GM23338 (cell line): ENCODE results near the gene NTN3. TPM values are rescaled to one million over a fixed set of nuclear protein-coding genes. Genes with fewer than 3 reads are reported as not detected.

Source experiments
- ATAC-seq: fragments of 200-7000 bp; cut with Tn5 transposase; 3 replicates; pipeline ENCODE4 v1.9.1; 2020
- DNase-seq: peaks from one replicate; pipeline ENCODE4 v3.0.0-alpha.2; 2015; ENCODE audit warnings: low spot score
- H2AFZ ChIP-seq: fragments of 200-600 bp; sonication (generic); 2 replicates; pipeline ENCODE4 v1.8.0; 2016; ENCODE audit warnings: antibody characterized with exemption, mild to moderate bottlenecking, moderate library complexity
- H3F3A ChIP-seq: fragments of 200-600 bp; sonication (generic); replicated peaks from 2 replicates; pipeline ENCODE4 v1.8.0; 2017; ENCODE audit warnings: antibody characterized with exemption, mixed run types, low read depth
- H3K27ac ChIP-seq: fragments of 200-600 bp; sonication (generic); 2 replicates; pipeline ENCODE4 v1.6.1; 2016; ENCODE audit warnings: low read depth
- H3K27me3 ChIP-seq: fragments of 200-600 bp; sonication (generic); 2 replicates; pipeline ENCODE4 v1.8.0; 2016; ENCODE audit warnings: mild to moderate bottlenecking, mixed run types, moderate library complexity; ENCODE audit not compliant: insufficient read depth
- H3K36me3 ChIP-seq: fragments of 200-600 bp; sonication (generic); 2 replicates; pipeline ENCODE4 v1.8.0; 2016; ENCODE audit warnings: mild to moderate bottlenecking; ENCODE audit not compliant: insufficient read depth
- H3K4me1 ChIP-seq: fragments of 200-600 bp; sonication (generic); 2 replicates; pipeline ENCODE4 v1.8.0; 2016; ENCODE audit warnings: mild to moderate bottlenecking, moderate library complexity; ENCODE audit not compliant: insufficient read depth
- H3K4me2 ChIP-seq: fragments of 200-600 bp; sonication (generic); 2 replicates; pipeline ENCODE4 v1.7.1; 2017; ENCODE audit warnings: mixed run types
- H3K4me3 ChIP-seq: fragments of 200-600 bp; sonication (generic); 2 replicates; pipeline ENCODE4 v1.6.1; 2016; ENCODE audit warnings: mixed run types
- H3K79me2 ChIP-seq: fragments of 200-600 bp; sonication (generic); replicated peaks from 2 replicates; pipeline ENCODE4 v1.8.0; 2017; ENCODE audit warnings: mild to moderate bottlenecking; ENCODE audit not compliant: insufficient read depth
- H3K9me2 ChIP-seq: fragments of 200-600 bp; sonication (generic); 2 replicates; pipeline ENCODE4 v1.8.0; 2017; ENCODE audit not compliant: insufficient read depth
- H4K20me1 ChIP-seq: fragments of 200-600 bp; sonication (generic); replicated peaks from 2 replicates; pipeline ENCODE4 v1.8.0; 2017; ENCODE audit warnings: mild to moderate bottlenecking; ENCODE audit not compliant: insufficient read depth
- H3K27ac Mint-ChIP-seq: 2 replicates; pipeline ENCODE4 v1.8.0; 2020; ENCODE audit warnings: inconsistent platforms, mild to moderate bottlenecking, moderate library complexity, mixed read lengths
- H3K27me3 Mint-ChIP-seq: 3 replicates; pipeline ENCODE4 v1.8.0; 2022; ENCODE audit warnings: low read depth, mild to moderate bottlenecking, moderate library complexity, mixed read lengths, inconsistent platforms; ENCODE audit not compliant: insufficient read depth, poor library complexity
- H3K36me3 Mint-ChIP-seq: 3 replicates; pipeline ENCODE4 v1.8.0; 2021; ENCODE audit warnings: low read depth, mild to moderate bottlenecking, inconsistent platforms, moderate library complexity, mixed read lengths
- H3K4me1 Mint-ChIP-seq: 3 replicates; pipeline ENCODE4 v1.8.0; 2020; ENCODE audit warnings: mild to moderate bottlenecking, inconsistent platforms, mixed read lengths
- H3K4me3 Mint-ChIP-seq: 3 replicates; pipeline ENCODE4 v1.8.0; 2021; ENCODE audit warnings: moderate library complexity, mild to moderate bottlenecking, inconsistent platforms, mixed read lengths
- H3K9me3 Mint-ChIP-seq: 3 replicates; pipeline ENCODE4 v1.8.0; 2020; ENCODE audit warnings: moderate library complexity, mild to moderate bottlenecking, inconsistent platforms, mixed read lengths
- CREB1 ChIP-seq: fragments of 250-450 bp; sonication (Bioruptor Pico); IDR thresholded peaks from 2 replicates; pipeline ENCODE4 v1.5.0; 2020; ENCODE audit warnings: low read depth, mild to moderate bottlenecking, moderate library complexity
- JUNB ChIP-seq: IDR thresholded peaks from one replicate; pipeline ENCODE4 v1.6.1; 2016; ENCODE audit warnings: antibody characterized with exemption; ENCODE audit not compliant: unreplicated experiment
- NANOG ChIP-seq: IDR thresholded peaks from 2 replicates; pipeline ENCODE4 v1.6.1; 2016; ENCODE audit warnings: antibody characterized with exemption, borderline replicate concordance
- STAT1 ChIP-seq: IDR thresholded peaks from one replicate; pipeline ENCODE4 v1.6.1; 2016; ENCODE audit warnings: antibody characterized with exemption; ENCODE audit not compliant: unreplicated experiment
- ZNF114 ChIP-seq: fragments of 250-450 bp; sonication (Bioruptor Pico); IDR thresholded peaks from 2 replicates; pipeline ENCODE4 v1.5.0; 2020; ENCODE audit warnings: mild to moderate bottlenecking, moderate library complexity
- polyA plus RNA-seq: library from polyadenylated mRNA; unstranded; fragments of >200 nt; fragmentation: Nextera tagmentation; extraction: Ambion mirVana; gene quantifications from 2 replicates; pipeline ENCODE4 v1.2.1, GENCODE V29; 2016
- total RNA-seq: library from RNA; depleted of rRNA; stranded (reverse); fragments of >200 nt; shearing (Covaris generic); gene quantifications from 2 replicates; pipeline ENCODE4 v1.2.3, GENCODE V29; 2014
- TF ChIP-seq, protein P1 (sequence below): IDR thresholded peaks from 2 replicates; pipeline ENCODE4 v1.6.1; 2016; ENCODE audit warnings: antibody characterized with exemption
- TF ChIP-seq, protein P2 (sequence below): fragments of 250-450 bp; sonication (Bioruptor Pico); IDR thresholded peaks from 2 replicates; pipeline ENCODE4 v1.5.0; 2020; ENCODE audit warnings: mild to moderate bottlenecking, moderate library complexity
- TF ChIP-seq, protein P3 (sequence below): IDR thresholded peaks from one replicate; pipeline ENCODE4 v1.6.1; 2018; ENCODE audit warnings: antibody characterized with exemption; ENCODE audit not compliant: unreplicated experiment
- TF ChIP-seq, protein P4 (sequence below), 2 experiments: fragments of 200-600 bp in 1 of 2; sonication (generic) in 1 of 2; conservative IDR thresholded peaks; 2 replicates each; pipeline versions ENCODE4 v1.5.1 to v1.6.1; 2016 to 2017; ENCODE audit warnings: antibody characterized with exemption in 2 of 2, low read depth in 2 of 2, mild to moderate bottlenecking in 2 of 2, moderate library complexity in 1 of 2

NTN3 gene
- total and polyA plus RNA-seq, 2 experiments from 2014 or later = 0.10 to 1.7 TPM

DNA sequence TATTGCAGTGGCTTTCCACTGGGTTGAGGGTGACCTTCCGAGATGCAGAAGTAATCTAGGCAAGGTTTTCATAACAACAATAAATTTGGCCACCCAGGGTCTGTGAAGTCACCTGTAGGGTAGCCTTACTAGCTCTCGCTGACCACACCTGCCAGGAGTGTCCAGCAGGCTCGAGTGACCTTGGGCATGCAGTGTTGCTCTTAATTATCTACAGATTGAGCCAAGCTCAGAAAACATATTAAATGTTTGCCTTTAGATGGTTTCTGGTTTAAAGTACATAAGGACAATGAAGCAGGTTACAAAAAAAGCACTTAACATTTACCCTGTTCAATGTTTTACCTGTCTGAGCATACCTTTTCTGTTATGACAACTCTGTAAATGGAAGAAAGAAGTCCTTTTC lies 5.6 kb downstream of the NTN3 start:
- no peak for DNase-seq
- Mint-ChIP-seq H3K4me1 (peaks cover 10% of the 10 kb centered on the region; the same call in 2 of the 3 replicates), H3K27ac (no peak overlapping the region), H3K4me3 (peak overlapping the region; percentile 75; the same call in 1 of the 3 replicates), H3K36me3 (no peaks in the 10 kb centered on the region; the same call in 2 of the 3 replicates), H3K27me3 (peaks cover 34% of the 10 kb centered on the region), H3K9me3 (no peaks in the 10 kb centered on the region)
- Histone ChIP-seq H3K9me2 (no peaks in the 10 kb centered on the region), H3K27ac (no peak overlapping the region), H3K4me1 (peaks cover 8% of the 10 kb centered on the region), H2AFZ (no peak overlapping the region), H3K36me3 (no peaks in the 10 kb centered on the region), H3K4me3 (no peak overlapping the region), H4K20me1 (peaks cover 32% of the 10 kb centered on the region), H3K4me2 (no peak overlapping the region), H3K79me2 (peaks cover 14% of the 10 kb centered on the region), H3K27me3 (peaks cover 41% of the 10 kb centered on the region), H3F3A (peaks cover 16% of the 10 kb centered on the region)
- no peak for ATAC-seq
- TF ChIP-seq, protein P1, sequence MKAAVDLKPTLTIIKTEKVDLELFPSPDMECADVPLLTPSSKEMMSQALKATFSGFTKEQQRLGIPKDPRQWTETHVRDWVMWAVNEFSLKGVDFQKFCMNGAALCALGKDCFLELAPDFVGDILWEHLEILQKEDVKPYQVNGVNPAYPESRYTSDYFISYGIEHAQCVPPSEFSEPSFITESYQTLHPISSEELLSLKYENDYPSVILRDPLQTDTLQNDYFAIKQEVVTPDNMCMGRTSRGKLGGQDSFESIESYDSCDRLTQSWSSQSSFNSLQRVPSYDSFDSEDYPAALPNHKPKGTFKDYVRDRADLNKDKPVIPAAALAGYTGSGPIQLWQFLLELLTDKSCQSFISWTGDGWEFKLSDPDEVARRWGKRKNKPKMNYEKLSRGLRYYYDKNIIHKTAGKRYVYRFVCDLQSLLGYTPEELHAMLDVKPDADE = no peak
- TF ChIP-seq, protein P2, sequence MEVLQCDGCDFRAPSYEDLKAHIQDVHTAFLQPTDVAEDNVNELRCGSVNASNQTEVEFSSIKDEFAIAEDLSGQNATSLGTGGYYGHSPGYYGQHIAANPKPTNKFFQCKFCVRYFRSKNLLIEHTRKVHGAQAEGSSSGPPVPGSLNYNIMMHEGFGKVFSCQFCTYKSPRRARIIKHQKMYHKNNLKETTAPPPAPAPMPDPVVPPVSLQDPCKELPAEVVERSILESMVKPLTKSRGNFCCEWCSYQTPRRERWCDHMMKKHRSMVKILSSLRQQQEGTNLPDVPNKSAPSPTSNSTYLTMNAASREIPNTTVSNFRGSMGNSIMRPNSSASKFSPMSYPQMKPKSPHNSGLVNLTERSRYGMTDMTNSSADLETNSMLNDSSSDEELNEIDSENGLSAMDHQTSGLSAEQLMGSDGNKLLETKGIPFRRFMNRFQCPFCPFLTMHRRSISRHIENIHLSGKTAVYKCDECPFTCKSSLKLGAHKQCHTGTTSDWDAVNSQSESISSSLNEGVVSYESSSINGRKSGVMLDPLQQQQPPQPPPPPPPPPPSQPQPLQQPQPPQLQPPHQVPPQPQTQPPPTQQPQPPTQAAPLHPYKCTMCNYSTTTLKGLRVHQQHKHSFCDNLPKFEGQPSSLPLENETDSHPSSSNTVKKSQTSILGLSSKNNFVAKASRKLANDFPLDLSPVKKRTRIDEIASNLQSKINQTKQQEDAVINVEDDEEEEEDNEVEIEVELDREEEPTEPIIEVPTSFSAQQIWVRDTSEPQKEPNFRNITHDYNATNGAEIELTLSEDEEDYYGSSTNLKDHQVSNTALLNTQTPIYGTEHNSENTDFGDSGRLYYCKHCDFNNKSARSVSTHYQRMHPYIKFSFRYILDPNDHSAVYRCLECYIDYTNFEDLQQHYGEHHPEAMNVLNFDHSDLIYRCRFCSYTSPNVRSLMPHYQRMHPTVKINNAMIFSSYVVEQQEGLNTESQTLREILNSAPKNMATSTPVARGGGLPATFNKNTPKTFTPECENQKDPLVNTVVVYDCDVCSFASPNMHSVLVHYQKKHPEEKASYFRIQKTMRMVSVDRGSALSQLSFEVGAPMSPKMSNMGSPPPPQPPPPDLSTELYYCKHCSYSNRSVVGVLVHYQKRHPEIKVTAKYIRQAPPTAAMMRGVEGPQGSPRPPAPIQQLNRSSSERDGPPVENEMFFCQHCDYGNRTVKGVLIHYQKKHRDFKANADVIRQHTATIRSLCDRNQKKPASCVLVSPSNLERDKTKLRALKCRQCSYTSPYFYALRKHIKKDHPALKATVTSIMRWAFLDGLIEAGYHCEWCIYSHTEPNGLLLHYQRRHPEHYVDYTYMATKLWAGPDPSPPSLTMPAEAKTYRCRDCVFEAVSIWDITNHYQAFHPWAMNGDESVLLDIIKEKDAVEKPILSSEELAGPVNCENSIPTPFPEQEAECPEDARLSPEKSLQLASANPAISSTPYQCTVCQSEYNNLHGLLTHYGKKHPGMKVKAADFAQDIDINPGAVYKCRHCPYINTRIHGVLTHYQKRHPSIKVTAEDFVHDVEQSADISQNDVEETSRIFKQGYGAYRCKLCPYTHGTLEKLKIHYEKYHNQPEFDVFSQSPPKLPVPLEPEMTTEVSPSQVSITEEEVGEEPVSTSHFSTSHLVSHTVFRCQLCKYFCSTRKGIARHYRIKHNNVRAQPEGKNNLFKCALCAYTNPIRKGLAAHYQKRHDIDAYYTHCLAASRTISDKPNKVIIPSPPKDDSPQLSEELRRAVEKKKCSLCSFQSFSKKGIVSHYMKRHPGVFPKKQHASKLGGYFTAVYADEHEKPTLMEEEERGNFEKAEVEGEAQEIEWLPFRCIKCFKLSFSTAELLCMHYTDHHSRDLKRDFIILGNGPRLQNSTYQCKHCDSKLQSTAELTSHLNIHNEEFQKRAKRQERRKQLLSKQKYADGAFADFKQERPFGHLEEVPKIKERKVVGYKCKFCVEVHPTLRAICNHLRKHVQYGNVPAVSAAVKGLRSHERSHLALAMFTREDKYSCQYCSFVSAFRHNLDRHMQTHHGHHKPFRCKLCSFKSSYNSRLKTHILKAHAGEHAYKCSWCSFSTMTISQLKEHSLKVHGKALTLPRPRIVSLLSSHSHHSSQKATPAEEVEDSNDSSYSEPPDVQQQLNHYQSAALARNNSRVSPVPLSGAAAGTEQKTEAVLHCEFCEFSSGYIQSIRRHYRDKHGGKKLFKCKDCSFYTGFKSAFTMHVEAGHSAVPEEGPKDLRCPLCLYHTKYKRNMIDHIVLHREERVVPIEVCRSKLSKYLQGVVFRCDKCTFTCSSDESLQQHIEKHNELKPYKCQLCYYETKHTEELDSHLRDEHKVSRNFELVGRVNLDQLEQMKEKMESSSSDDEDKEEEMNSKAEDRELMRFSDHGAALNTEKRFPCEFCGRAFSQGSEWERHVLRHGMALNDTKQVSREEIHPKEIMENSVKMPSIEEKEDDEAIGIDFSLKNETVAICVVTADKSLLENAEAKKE (CRISPR knock-in tag) = no peak
- no peak for TF ChIP-seq JUNB
- TF ChIP-seq STAT1 = no peak
- no peak for TF ChIP-seq NANOG
- no peak for TF ChIP-seq ZNF114
- TF ChIP-seq, protein P3, sequence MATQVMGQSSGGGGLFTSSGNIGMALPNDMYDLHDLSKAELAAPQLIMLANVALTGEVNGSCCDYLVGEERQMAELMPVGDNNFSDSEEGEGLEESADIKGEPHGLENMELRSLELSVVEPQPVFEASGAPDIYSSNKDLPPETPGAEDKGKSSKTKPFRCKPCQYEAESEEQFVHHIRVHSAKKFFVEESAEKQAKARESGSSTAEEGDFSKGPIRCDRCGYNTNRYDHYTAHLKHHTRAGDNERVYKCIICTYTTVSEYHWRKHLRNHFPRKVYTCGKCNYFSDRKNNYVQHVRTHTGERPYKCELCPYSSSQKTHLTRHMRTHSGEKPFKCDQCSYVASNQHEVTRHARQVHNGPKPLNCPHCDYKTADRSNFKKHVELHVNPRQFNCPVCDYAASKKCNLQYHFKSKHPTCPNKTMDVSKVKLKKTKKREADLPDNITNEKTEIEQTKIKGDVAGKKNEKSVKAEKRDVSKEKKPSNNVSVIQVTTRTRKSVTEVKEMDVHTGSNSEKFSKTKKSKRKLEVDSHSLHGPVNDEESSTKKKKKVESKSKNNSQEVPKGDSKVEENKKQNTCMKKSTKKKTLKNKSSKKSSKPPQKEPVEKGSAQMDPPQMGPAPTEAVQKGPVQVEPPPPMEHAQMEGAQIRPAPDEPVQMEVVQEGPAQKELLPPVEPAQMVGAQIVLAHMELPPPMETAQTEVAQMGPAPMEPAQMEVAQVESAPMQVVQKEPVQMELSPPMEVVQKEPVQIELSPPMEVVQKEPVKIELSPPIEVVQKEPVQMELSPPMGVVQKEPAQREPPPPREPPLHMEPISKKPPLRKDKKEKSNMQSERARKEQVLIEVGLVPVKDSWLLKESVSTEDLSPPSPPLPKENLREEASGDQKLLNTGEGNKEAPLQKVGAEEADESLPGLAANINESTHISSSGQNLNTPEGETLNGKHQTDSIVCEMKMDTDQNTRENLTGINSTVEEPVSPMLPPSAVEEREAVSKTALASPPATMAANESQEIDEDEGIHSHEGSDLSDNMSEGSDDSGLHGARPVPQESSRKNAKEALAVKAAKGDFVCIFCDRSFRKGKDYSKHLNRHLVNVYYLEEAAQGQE = no peak
- TF ChIP-seq, protein P4, sequence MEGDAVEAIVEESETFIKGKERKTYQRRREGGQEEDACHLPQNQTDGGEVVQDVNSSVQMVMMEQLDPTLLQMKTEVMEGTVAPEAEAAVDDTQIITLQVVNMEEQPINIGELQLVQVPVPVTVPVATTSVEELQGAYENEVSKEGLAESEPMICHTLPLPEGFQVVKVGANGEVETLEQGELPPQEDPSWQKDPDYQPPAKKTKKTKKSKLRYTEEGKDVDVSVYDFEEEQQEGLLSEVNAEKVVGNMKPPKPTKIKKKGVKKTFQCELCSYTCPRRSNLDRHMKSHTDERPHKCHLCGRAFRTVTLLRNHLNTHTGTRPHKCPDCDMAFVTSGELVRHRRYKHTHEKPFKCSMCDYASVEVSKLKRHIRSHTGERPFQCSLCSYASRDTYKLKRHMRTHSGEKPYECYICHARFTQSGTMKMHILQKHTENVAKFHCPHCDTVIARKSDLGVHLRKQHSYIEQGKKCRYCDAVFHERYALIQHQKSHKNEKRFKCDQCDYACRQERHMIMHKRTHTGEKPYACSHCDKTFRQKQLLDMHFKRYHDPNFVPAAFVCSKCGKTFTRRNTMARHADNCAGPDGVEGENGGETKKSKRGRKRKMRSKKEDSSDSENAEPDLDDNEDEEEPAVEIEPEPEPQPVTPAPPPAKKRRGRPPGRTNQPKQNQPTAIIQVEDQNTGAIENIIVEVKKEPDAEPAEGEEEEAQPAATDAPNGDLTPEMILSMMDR (conservative IDR thresholded peaks at IDR 0.05; ENCODE audit: low read depth in 2 of 2) = no peak
- TF ChIP-seq CREB1 = no peak
